IgD-negative memory B cell (primary cell): ENCODE measurements around the gene PRKAR2B. TPM values are rescaled to one million over a fixed set of nuclear protein-coding genes. Genes with fewer than 3 reads are reported as not detected.
A peak's percentile ranks its signal among the peaks of the same experiment; 100 is the strongest.

Experiments used
- H3K27ac Mint-ChIP-seq, 3 donors: one replicate each; pipeline ENCODE4 v1.8.0; 2020 to 2022; ENCODE audit warnings: mild to moderate bottlenecking in 3 of 3, mixed read lengths in 3 of 3, moderate library complexity in 1 of 3
- H3K27me3 Mint-ChIP-seq: one replicate; pipeline ENCODE4 v1.8.0; 2021; ENCODE audit warnings: mixed read lengths
- H3K36me3 Mint-ChIP-seq: one replicate; pipeline ENCODE4 v1.8.0; 2020; ENCODE audit warnings: mild to moderate bottlenecking, mixed read lengths
- H3K4me1 Mint-ChIP-seq, 3 donors: one replicate each; pipeline ENCODE4 v1.8.0; 2020 to 2022; ENCODE audit warnings: mixed read lengths in 3 of 3, mild to moderate bottlenecking in 1 of 3
- H3K4me3 Mint-ChIP-seq, 4 donors: one replicate each; pipeline ENCODE4 v1.8.0; 2020 to 2022; ENCODE audit warnings: mild to moderate bottlenecking in 4 of 4, mixed read lengths in 4 of 4, moderate library complexity in 3 of 4
- H3K9me3 Mint-ChIP-seq, 3 donors: one replicate each; pipeline ENCODE4 v1.8.0; 2020 to 2021; ENCODE audit warnings: mixed read lengths in 3 of 3, mild to moderate bottlenecking in 1 of 3
- polyA plus RNA-seq: library from polyadenylated mRNA; unstranded; fragments of 300-500 nt; fragmentation: Illumina TruSeq; gene quantifications from one replicate; pipeline ENCODE4 v1.2.3, GENCODE V29; 2021

Gene PRKAR2B
- polyA plus RNA-seq, 1 donor from 2014 or later = 1.1 TPM

- H3K9me3 Mint-ChIP-seq = no peaks in the 10 kb centered on the region
- peaks cover 2% of the 10 kb centered on the region for H3K36me3 Mint-ChIP-seq
- peaks cover 32 to 46% (median 34%) of the 10 kb centered on the region in 3 donors for H3K4me1 Mint-ChIP-seq
- peaks cover 1% of the 10 kb centered on the region for H3K27me3 Mint-ChIP-seq
- peak overlapping the region; percentile 94 to 100 (median 98) for H3K27ac Mint-ChIP-seq
- peak overlapping the region; percentile 96 to 100 (median 98) for H3K4me3 Mint-ChIP-seq
Observed at GRCh38 chr7:107170051-107170915, 125.8 kb downstream of the PRKAR2B start.

- H3K27me3 Mint-ChIP-seq = no peaks in the 10 kb centered on the region
- H3K4me3 Mint-ChIP-seq = peak overlapping the region in 3 of 4 donors; percentile 19 to 73 (median 34)
- H3K27ac Mint-ChIP-seq = peak overlapping the region in 2 of 3 donors; percentile 34 to 39
- no peaks in the 10 kb centered on the region for H3K9me3 Mint-ChIP-seq
- H3K4me1 Mint-ChIP-seq = peaks cover 31 to 47% (median 37%) of the 10 kb centered on the region in 3 donors
- peaks cover 2% of the 10 kb centered on the region for H3K36me3 Mint-ChIP-seq
Observed at GRCh38 chr7:107171496-107171895, 127.0 kb downstream of the PRKAR2B start.

DNA sequence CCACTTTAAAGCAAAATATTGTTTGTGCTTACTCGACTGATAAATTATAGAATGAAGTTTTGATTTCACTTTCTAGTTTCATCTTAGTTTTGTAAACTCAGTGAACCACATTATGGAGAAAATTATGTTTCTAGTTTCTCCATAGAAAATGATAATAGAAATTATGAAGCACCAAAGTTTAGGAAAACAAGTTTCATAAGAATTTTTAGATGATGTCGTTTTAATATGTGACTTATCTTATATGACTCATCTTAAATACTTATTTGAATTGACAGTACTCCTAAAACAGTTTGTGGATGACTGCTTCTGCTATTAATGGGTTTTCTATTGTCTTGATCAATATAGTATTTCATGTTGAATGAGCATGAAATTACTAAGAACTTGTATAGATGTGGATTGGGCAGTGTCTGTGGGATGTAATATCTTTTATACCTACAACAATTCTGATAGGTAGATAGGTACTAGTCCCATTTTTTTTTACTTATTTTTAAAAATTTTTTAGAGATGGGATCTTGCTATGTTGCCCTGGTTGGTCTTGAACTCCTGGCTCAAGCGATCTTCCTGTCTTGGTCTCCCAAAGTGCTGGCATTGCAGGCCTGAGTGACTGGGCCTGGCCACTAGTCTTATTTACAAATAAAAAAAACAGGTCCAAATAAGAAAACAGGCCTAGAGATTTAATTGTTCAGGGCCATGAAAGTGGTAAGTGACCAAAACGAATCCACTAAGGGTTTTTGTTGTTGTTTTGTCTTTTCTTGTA lies 127.9 kb downstream of the PRKAR2B start:
- peaks cover 34 to 51% (median 43%) of the 10 kb centered on the region in 3 donors for H3K4me1 Mint-ChIP-seq
- H3K9me3 Mint-ChIP-seq = no peaks in the 10 kb centered on the region
- peak overlapping the region in 3 of 4 donors; percentile 19 to 34 (median 23) for H3K4me3 Mint-ChIP-seq
- H3K27me3 Mint-ChIP-seq = no peaks in the 10 kb centered on the region
- H3K36me3 Mint-ChIP-seq = peaks cover 2% of the 10 kb centered on the region
- peak overlapping the region in 2 of 3 donors; percentile 34 to 90 for H3K27ac Mint-ChIP-seq

GRCh38 chr7:107173191-107173590 lies 128.7 kb downstream of the PRKAR2B start:
- Mint-ChIP-seq H3K27me3 (no peaks in the 10 kb centered on the region), H3K4me1 (peaks cover 34 to 51% (median 41%) of the 10 kb centered on the region in 3 donors), H3K27ac (peak overlapping the region in 1 of 3 donors; percentile 19), H3K4me3 (peak overlapping the region in 3 of 4 donors; percentile 42 to 65 (median 65)), H3K36me3 (peaks cover 2% of the 10 kb centered on the region), H3K9me3 (no peaks in the 10 kb centered on the region)

DNA sequence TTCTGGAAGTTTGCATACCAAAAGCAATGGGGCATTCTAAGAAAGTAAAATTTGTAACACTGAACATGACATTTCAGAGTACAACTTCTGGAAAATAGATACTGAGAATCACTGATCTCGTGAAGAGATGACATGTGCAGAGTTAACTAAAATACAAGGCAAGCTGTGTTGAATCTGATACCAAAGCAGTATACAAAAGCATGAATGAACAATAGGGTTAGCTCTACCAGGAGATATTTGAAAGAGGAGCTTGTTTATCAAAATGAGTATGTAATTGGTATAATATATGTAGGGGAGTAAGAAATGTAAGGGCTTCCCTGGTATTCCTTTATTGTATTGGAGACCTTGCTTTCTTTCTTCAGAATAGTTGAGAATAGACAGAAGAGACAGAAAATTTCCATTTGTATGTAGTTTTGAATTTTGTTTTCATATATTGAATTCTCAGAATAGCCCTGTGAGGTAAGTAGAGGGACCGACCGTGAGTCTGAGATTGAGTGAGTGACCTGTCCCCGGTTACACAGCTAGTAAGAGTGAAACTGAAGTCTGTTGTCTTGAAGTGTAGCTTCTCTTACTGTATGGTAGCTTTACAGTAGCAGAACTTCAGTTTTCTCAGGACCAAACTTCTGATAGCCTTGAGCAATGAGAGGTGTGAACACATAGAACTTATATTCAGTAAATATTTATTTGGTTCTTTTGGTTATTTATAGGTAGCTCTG lies 129.3 kb downstream of the PRKAR2B start:
- peaks cover 34 to 53% (median 41%) of the 10 kb centered on the region in 3 donors for H3K4me1 Mint-ChIP-seq
- peak overlapping the region; percentile 19 to 79 (median 54) for H3K27ac Mint-ChIP-seq
- no peaks in the 10 kb centered on the region for H3K9me3 Mint-ChIP-seq
- H3K27me3 Mint-ChIP-seq = no peaks in the 10 kb centered on the region
- peak overlapping the region; percentile 3 to 65 (median 54) for H3K4me3 Mint-ChIP-seq
- H3K36me3 Mint-ChIP-seq = peaks cover 2% of the 10 kb centered on the region

DNA sequence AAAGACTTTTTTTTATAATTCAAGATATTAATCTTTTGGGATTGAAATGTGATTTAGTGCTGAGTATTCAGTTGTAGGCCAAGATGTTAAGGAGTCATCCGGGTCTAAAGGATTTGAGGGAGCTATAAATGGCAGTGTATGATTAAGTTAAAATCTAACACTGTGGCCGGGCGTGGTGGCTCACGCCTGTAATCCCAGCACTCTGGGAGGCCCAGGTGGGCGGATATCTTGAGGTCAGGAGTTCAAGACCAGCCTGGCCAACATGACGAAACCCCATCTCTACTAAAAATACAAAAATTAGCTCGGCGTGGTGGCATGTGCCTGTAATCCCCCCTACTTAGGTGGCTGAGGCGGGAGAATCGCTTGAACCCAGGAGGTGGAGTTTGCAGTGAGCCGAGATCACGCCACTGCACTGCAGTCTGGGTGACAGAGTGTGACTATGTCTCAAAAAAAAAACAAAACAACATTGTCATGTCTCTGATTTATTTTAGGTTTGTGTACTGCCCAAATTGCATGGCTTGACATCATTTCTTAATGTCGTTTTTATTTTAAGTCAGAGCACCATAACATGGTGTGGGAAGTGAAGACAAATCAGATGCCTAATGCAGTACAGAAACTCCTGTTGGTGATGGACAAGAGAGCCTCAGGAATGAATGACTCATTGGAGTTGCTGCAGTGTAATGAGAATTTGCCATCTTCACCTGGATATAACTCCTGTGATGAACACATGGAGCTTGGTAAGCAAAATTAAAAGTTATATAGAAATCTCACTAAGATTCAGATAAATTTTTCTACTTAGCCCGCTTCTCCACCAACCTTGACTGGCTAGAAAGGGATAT lies 135.0 kb downstream of the PRKAR2B start:
- peaks cover 2% of the 10 kb centered on the region for H3K36me3 Mint-ChIP-seq
- no peak overlapping the region for H3K27ac Mint-ChIP-seq
- H3K4me1 Mint-ChIP-seq = peaks cover 15 to 29% (median 25%) of the 10 kb centered on the region in 3 donors
- H3K4me3 Mint-ChIP-seq = no peak overlapping the region
- no peaks in the 10 kb centered on the region for H3K27me3 Mint-ChIP-seq
- no peaks in the 10 kb centered on the region for H3K9me3 Mint-ChIP-seq

- no peaks in the 10 kb centered on the region for H3K9me3 Mint-ChIP-seq
- H3K27me3 Mint-ChIP-seq = no peaks in the 10 kb centered on the region
- peak overlapping the region in 1 of 3 donors; percentile 26 for H3K27ac Mint-ChIP-seq
- H3K4me1 Mint-ChIP-seq = peaks cover 10 to 26% (median 16%) of the 10 kb centered on the region in 3 donors
- H3K4me3 Mint-ChIP-seq = no peak overlapping the region
- peaks cover 2% of the 10 kb centered on the region for H3K36me3 Mint-ChIP-seq
Observed at GRCh38 chr7:107180378-107180777, 135.9 kb downstream of the PRKAR2B start.

DNA sequence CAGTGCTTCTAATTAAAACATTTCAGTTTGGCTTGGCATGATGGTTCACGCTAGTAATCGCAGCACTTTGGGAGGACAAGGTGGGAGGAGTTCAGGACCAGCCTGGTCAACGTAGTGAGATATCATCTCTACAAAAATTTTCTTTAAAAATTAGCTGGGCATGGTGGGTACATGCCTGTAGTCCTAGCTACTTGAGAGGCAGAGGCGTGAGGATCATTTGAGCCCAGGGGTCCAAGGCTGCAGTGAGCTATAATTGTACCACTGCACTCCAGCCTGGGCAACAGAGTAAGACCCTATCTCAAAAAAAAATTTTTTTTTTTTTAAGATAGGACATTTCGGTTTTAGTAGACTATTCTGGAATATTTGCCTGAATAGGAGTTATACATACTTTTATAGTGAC lies 136.7 kb downstream of the PRKAR2B start:
- Mint-ChIP-seq H3K9me3 (no peaks in the 10 kb centered on the region), H3K36me3 (peaks cover 2% of the 10 kb centered on the region), H3K27ac (no peak overlapping the region), H3K4me1 (peaks cover 10 to 26% (median 16%) of the 10 kb centered on the region in 3 donors), H3K27me3 (no peaks in the 10 kb centered on the region), H3K4me3 (no peak overlapping the region)

GRCh38 chr7:107185716-107186115 lies 141.2 kb downstream of the PRKAR2B start:
- H3K9me3 Mint-ChIP-seq = no peaks in the 10 kb centered on the region
- no peaks in the 10 kb centered on the region for H3K27me3 Mint-ChIP-seq
- H3K4me1 Mint-ChIP-seq = peaks cover 4 to 9% (median 6%) of the 10 kb centered on the region in 3 donors
- peaks cover 5% of the 10 kb centered on the region for H3K36me3 Mint-ChIP-seq
- no peak overlapping the region for H3K4me3 Mint-ChIP-seq
- no peak overlapping the region for H3K27ac Mint-ChIP-seq

DNA sequence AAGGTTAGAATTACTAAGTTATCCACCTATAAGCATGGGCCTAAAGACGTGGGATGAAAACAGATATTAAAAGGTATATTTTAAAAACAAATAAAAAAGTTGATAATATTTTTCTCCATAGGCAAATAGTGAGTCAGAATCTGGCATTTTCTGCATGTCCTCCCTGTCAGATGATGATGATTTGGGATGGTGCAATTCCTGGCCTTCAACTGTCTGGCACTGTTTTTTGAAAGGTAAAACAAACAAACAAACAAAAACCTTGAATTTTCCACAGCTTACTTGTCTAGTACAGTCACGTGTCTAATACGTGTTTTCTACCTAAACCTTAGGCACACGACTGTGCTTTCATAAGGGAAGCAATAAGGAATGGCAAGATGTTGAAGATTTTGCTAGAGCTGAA lies 141.7 kb downstream of the PRKAR2B start:
- Mint-ChIP-seq H3K27me3 (no peaks in the 10 kb centered on the region), H3K9me3 (no peaks in the 10 kb centered on the region), H3K27ac (no peak overlapping the region), H3K36me3 (peaks cover 5% of the 10 kb centered on the region), H3K4me1 (peaks cover 4 to 6% (median 6%) of the 10 kb centered on the region in 3 donors), H3K4me3 (no peak overlapping the region)

- Mint-ChIP-seq H3K36me3 (peaks cover 5% of the 10 kb centered on the region), H3K27ac (peak overlapping the region in 1 of 3 donors; percentile 31), H3K4me3 (no peak overlapping the region), H3K27me3 (no peaks in the 10 kb centered on the region), H3K4me1 (peaks cover 4 to 6% (median 5%) of the 10 kb centered on the region in 3 donors), H3K9me3 (no peaks in the 10 kb centered on the region)
Observed at GRCh38 chr7:107187774-107188173, 143.3 kb downstream of the PRKAR2B start.

GRCh38 chr7:107190090-107190489 lies 145.6 kb downstream of the PRKAR2B start:
- no peaks in the 10 kb centered on the region for H3K27me3 Mint-ChIP-seq
- no peak overlapping the region for H3K4me3 Mint-ChIP-seq
- H3K4me1 Mint-ChIP-seq = peaks cover 0 to 12% (median 4%) of the 10 kb centered on the region in 3 donors
- no peak overlapping the region for H3K27ac Mint-ChIP-seq
- peaks cover 5% of the 10 kb centered on the region for H3K36me3 Mint-ChIP-seq
- no peaks in the 10 kb centered on the region for H3K9me3 Mint-ChIP-seq

GRCh38 chr7:107194052-107194451 lies 149.5 kb downstream of the PRKAR2B start:
- Mint-ChIP-seq H3K36me3 (no peaks in the 10 kb centered on the region), H3K27ac (peak overlapping the region in 1 of 3 donors; percentile 75)

More at GRCh38 chr7:107194052-107194451, 149.5 kb downstream of the PRKAR2B start:
- Mint-ChIP-seq H3K4me1 (peaks cover 2 to 8% (median 2%) of the 10 kb centered on the region in 3 donors), H3K9me3 (no peaks in the 10 kb centered on the region), H3K4me3 (peak overlapping the region in 1 of 4 donors; percentile 20), H3K27me3 (no peaks in the 10 kb centered on the region)
